B cell (primary cell): ENCODE results near the gene NGEF. TPM values are rescaled to one million over a fixed set of nuclear protein-coding genes. Genes with fewer than 3 reads are reported as not detected.

Experiments
- ATAC-seq: fragments of 200-7000 bp; cut with Tn5 transposase; one replicate; pipeline ENCODE4 v1.10.0; 2021; ENCODE audit warnings: low read depth, mild to moderate bottlenecking, moderate number of reproducible peaks, moderate library complexity
- CTCF ChIA-PET: fragments of 350-600 bp; sonication (Branson Sonifier 250); formaldehyde crosslinking; loops from one replicate; lab custom pipeline; 2021; ENCODE audit warnings: antibody characterized with exemption, inconsistent platforms; lab: Charles Lee
- POLR2A ChIA-PET: fragments of 350-600 bp; sonication (Branson Sonifier 250); formaldehyde crosslinking; loops from one replicate; lab custom pipeline; 2021; ENCODE audit warnings: antibody characterized with exemption; lab: Charles Lee
- DNase-seq: peaks from one replicate; pipeline ENCODE4 v3.0.0; 2013
- H2AFZ ChIP-seq: 2 replicates; pipeline ENCODE4 v1.6.1; 2012; ENCODE audit warnings: mild to moderate bottlenecking, low read depth, low read length; ENCODE audit not compliant: insufficient read depth, poor library complexity, severe bottlenecking
- H3K27ac ChIP-seq, 2 donors: 1 replicate in 1 of 2; 2 replicates in 1 of 2; pipeline ENCODE4 v1.5.1; 2012 to 2013; ENCODE audit warnings: low read length in 2 of 2, mild to moderate bottlenecking in 2 of 2, moderate library complexity in 1 of 2
- H3K27me3 ChIP-seq, 4 experiments: fragments of 200-600 bp in 1 of 4; sonication (generic) in 1 of 4; replicated peaks in 1 of 4; 1 replicate in 2 of 4; 2 replicates in 2 of 4; pipeline versions ENCODE4 v1.6.1 to v1.7.0; 2013 to 2016; ENCODE audit warnings: low read length in 3 of 4, mild to moderate bottlenecking in 2 of 4, mixed read lengths in 1 of 4, moderate library complexity in 1 of 4; ENCODE audit not compliant: insufficient read depth in 4 of 4, control insufficient read depth in 3 of 4; ENCODE audit errors: control extremely low read depth in 1 of 4
- H3K36me3 ChIP-seq, 2 experiments: replicated peaks in 1 of 2; 1 replicate in 1 of 2; 2 replicates in 1 of 2; pipeline versions ENCODE4 v1.6.1 to v1.7.1; 2013; ENCODE audit warnings: low read length in 1 of 2; ENCODE audit not compliant: insufficient read depth in 2 of 2, control insufficient read depth in 1 of 2; ENCODE audit errors: control extremely low read depth in 1 of 2, extremely low read depth in 1 of 2
- H3K4me1 ChIP-seq, 2 donors: fragments of 200-600 bp in 1 of 2; sonication (generic) in 1 of 2; 1 replicate in 1 of 2; 2 replicates in 1 of 2; pipeline versions ENCODE4 v1.5.1 to v1.6.1; 2013 to 2017; ENCODE audit warnings: low read length in 2 of 2; ENCODE audit not compliant: control insufficient read depth in 2 of 2, insufficient read depth in 2 of 2
- H3K4me2 ChIP-seq: replicated peaks from 2 replicates; pipeline ENCODE3; 2012; ENCODE audit warnings: mild to moderate bottlenecking, low read depth, low read length; ENCODE audit not compliant: poor library complexity, severe bottlenecking
- H3K4me3 ChIP-seq, 5 experiments: fragments of 200-600 bp in 1 of 5; sonication (generic) in 1 of 5; 1 replicate in 3 of 5; 2 replicates in 2 of 5; pipeline versions ENCODE4 v1.5.1 to v1.7.0; 2011 to 2016; ENCODE audit warnings: low read length in 4 of 5, mild to moderate bottlenecking in 4 of 5, low read depth in 2 of 5, control low read depth in 1 of 5, moderate library complexity in 1 of 5; ENCODE audit not compliant: insufficient read depth in 1 of 5; ENCODE audit errors: control extremely low read depth in 1 of 5, extremely low read depth in 1 of 5
- H3K79me2 ChIP-seq: fragments of 200-600 bp; sonication (generic); one replicate; pipeline ENCODE4 v1.6.0; 2016; ENCODE audit warnings: low read length; ENCODE audit not compliant: control insufficient read depth, insufficient read depth
- H3K9ac ChIP-seq: fragments of 200-600 bp; sonication (generic); 2 replicates; pipeline ENCODE4 v1.6.1; 2017; ENCODE audit warnings: mild to moderate bottlenecking, low read length, moderate library complexity
- H3K9me3 ChIP-seq, 3 donors: one replicate each; pipeline versions ENCODE4 v1.6.1 to v1.7.1; 2013; ENCODE audit warnings: low read length in 2 of 3; ENCODE audit not compliant: control insufficient read depth in 2 of 3, insufficient read depth in 1 of 3; ENCODE audit errors: control extremely low read depth in 1 of 3
- H4K20me1 ChIP-seq: 2 replicates; pipeline ENCODE4 v1.6.0; 2012; ENCODE audit warnings: mild to moderate bottlenecking, low read length; ENCODE audit not compliant: insufficient read depth, control insufficient read depth, poor library complexity, severe bottlenecking
- H3K27ac Mint-ChIP-seq: one replicate; pipeline ENCODE4 v1.8.0; 2021; ENCODE audit warnings: mixed read lengths
- H3K27me3 Mint-ChIP-seq: one replicate; pipeline ENCODE4 v1.8.0; 2021; ENCODE audit warnings: mixed read lengths
- H3K4me1 Mint-ChIP-seq: one replicate; pipeline ENCODE4 v1.8.0; 2021; ENCODE audit warnings: mixed read lengths
- H3K4me3 Mint-ChIP-seq: one replicate; pipeline ENCODE4 v1.8.0; 2021; ENCODE audit warnings: mixed read lengths
- H3K9me3 Mint-ChIP-seq: one replicate; pipeline ENCODE4 v1.8.0; 2022; ENCODE audit warnings: mixed read lengths; ENCODE audit not compliant: insufficient read depth
- EZH2 ChIP-seq: IDR thresholded peaks from 2 replicates; pipeline ENCODE4 v1.6.1; 2012; ENCODE audit warnings: borderline replicate concordance, low read depth, mild to moderate bottlenecking, moderate library complexity, low read length; ENCODE audit not compliant: insufficient read depth, poor library complexity, severe bottlenecking
- WGBS: methylation state at CpG from one replicate; pipeline ENCODE4 v1.1.5; 2013; ENCODE audit warnings: missing lambda C conversion rate; ENCODE audit not compliant: insufficient coverage; 5-methylcytosine and 5-hydroxymethylcytosine counted together
- intact Hi-C: fragments of 100-400 bp; cut with micrococcal nuclease; formaldehyde crosslinking; loops from one replicate; pipeline ENCODE4 v1.10.0; 2022
- polyA plus RNA-seq: library from polyadenylated mRNA; depleted of rRNA; stranded (reverse); fragments of >200 nt; gene quantifications from 2 replicates; pipeline ENCODE4 v1.2.3, GENCODE V29; 2012
- total RNA-seq, 2 donors: library from RNA; stranded (reverse); fragments of 120-200 nt in 1 of 2; gene quantifications; 1 replicate in 1 of 2; 2 replicates in 1 of 2; pipeline versions ENCODE4 v1.2.3 to v1.2.4, GENCODE V29; 2013 to 2022
- TF ChIP-seq, protein P1 (sequence below): fragments of 200-600 bp; IDR thresholded peaks from one replicate; pipeline ENCODE4 v1.8.0; 2022; ENCODE audit warnings: antibody characterized with exemption, mild to moderate bottlenecking

The NGEF gene
- total and polyA plus RNA-seq, 2 donors (not counting 1 experiment from before 2014, with no cell fraction given): not detected

GRCh38 chr2:233061591-233062450, 48.8 kb upstream of the NGEF start:
- Histone ChIP-seq H3K4me2 (peak overlapping the region; percentile 80), H3K4me1 (peaks cover 38 to 66% of the 10 kb centered on the region in 2 donors), H3K36me3 (peaks cover 0 to 45% of the 10 kb centered on the region in 2 experiments), H3K9ac (peak overlapping the region; percentile 97), H2AFZ (no peak overlapping the region), H3K79me2 (peaks cover 82% of the 10 kb centered on the region), H4K20me1 (peaks cover 58% of the 10 kb centered on the region), H3K9me3 (peaks cover 0 to 3% (median 0%) of the 10 kb centered on the region in 3 donors), H3K27ac (peak overlapping the region; percentile 90 to 95), H3K4me3 (peak overlapping the region; percentile 91 to 99 (median 98)), H3K27me3 (no peaks in the 10 kb centered on the region)
- intact Hi-C loops: loop anchor here (1.0 to 5.0 kb wide), 6 partner anchors 8 to 365 kb away; partner anchors contain the start of gene GIGYF2
- ATAC-seq: peak; percentile 12
- Mint-ChIP-seq H3K27ac (peak overlapping the region; percentile 87), H3K4me3 (peak overlapping the region; percentile 76), H3K4me1 (peaks cover 56% of the 10 kb centered on the region), H3K9me3 (no peaks in the 10 kb centered on the region), H3K27me3 (no peaks in the 10 kb centered on the region)
- ChIA-PET CTCF (interaction anchor here (1.0 to 5.4 kb wide), 14 partner anchors 9 to 1390 kb away, joined by 3 to 70 read pairs (median 18); partner anchors contain the start of gene ATG16L1), POLR2A (interaction anchor here (0.8 to 4.8 kb wide), 16 partner anchors 9 to 189 kb away, joined by 3 to 112 read pairs (median 5); partner anchors contain the start of gene ATG16L1)
- TF ChIP-seq, protein P1, sequence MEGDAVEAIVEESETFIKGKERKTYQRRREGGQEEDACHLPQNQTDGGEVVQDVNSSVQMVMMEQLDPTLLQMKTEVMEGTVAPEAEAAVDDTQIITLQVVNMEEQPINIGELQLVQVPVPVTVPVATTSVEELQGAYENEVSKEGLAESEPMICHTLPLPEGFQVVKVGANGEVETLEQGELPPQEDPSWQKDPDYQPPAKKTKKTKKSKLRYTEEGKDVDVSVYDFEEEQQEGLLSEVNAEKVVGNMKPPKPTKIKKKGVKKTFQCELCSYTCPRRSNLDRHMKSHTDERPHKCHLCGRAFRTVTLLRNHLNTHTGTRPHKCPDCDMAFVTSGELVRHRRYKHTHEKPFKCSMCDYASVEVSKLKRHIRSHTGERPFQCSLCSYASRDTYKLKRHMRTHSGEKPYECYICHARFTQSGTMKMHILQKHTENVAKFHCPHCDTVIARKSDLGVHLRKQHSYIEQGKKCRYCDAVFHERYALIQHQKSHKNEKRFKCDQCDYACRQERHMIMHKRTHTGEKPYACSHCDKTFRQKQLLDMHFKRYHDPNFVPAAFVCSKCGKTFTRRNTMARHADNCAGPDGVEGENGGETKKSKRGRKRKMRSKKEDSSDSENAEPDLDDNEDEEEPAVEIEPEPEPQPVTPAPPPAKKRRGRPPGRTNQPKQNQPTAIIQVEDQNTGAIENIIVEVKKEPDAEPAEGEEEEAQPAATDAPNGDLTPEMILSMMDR: peak; percentile 20
- no peak for TF ChIP-seq EZH2
- no peak for DNase-seq
- WGBS: 1% methylated on average over 10 of the region's 12 CpGs
